Endothelial cell (in vitro differentiated cells): ENCODE data around the gene ARHGAP12. TPM values are rescaled to one million over a fixed set of nuclear protein-coding genes. Genes with fewer than 3 reads are reported as not detected.
"Not testable (repeated sequence)": the region's sequence is repeated elsewhere in the genome, so short reads cannot be mapped to it uniquely, and the experiment has no call there.

Source experiments
- DNase-seq: peaks from one replicate; pipeline ENCODE4 v3.0.0; 2021; ENCODE audit warnings: low spot score
- H3K27ac Mint-ChIP-seq: one replicate; pipeline ENCODE4 v1.8.0; 2021; ENCODE audit warnings: mixed read lengths, inconsistent platforms; ENCODE audit not compliant: unreplicated experiment
- H3K27me3 Mint-ChIP-seq: one replicate; pipeline ENCODE4 v1.8.0; 2021; ENCODE audit warnings: mild to moderate bottlenecking, moderate library complexity, mixed read lengths, inconsistent platforms; ENCODE audit not compliant: unreplicated experiment
- H3K36me3 Mint-ChIP-seq: one replicate; pipeline ENCODE4 v1.8.0; 2021; ENCODE audit warnings: mild to moderate bottlenecking, low read depth, mixed read lengths, inconsistent platforms; ENCODE audit not compliant: unreplicated experiment
- H3K4me1 Mint-ChIP-seq: one replicate; pipeline ENCODE4 v1.8.0; 2021; ENCODE audit warnings: mild to moderate bottlenecking, mixed read lengths, inconsistent platforms; ENCODE audit not compliant: unreplicated experiment
- H3K4me3 Mint-ChIP-seq: one replicate; pipeline ENCODE4 v1.8.0; 2021; ENCODE audit warnings: mild to moderate bottlenecking, mixed read lengths, inconsistent platforms; ENCODE audit not compliant: unreplicated experiment
- H3K9me3 Mint-ChIP-seq: one replicate; pipeline ENCODE4 v1.8.0; 2021; ENCODE audit warnings: mixed read lengths, inconsistent platforms; ENCODE audit not compliant: unreplicated experiment
- CTCF ChIP-seq: fragments of 200-600 bp; sonication (generic); IDR thresholded peaks from one replicate; pipeline ENCODE4 v1.5.0; 2021; ENCODE audit warnings: antibody characterized with exemption; ENCODE audit not compliant: unreplicated experiment
- total RNA-seq: library from RNA; stranded (reverse); fragmentation: NEBNext Ultra II Directional; extraction: Animal tissue kit (Norgen Biotek cat#: 25700); gene quantifications from one replicate; pipeline ENCODE4 v1.2.1, GENCODE V29; 2021; ENCODE audit not compliant: unreplicated experiment

Gene ARHGAP12
- total RNA-seq, 1 donor from 2014 or later = 39.0 TPM

GRCh38 chr10:31974434-31975124 lies 45.9 kb upstream of the ARHGAP12 start:
- Mint-ChIP-seq H3K27ac (peak overlapping the region; percentile 38), H3K4me3 (peak overlapping the region; percentile 48), H3K36me3 (peaks cover 8% of the 10 kb centered on the region), H3K9me3 (no peaks in the 10 kb centered on the region), H3K27me3 (peaks cover 3% of the 10 kb centered on the region), H3K4me1 (peaks cover 29% of the 10 kb centered on the region)
- DNase-seq = no peak
- no peak for TF ChIP-seq CTCF

- no peak for DNase-seq
- Mint-ChIP-seq H3K27ac (no peak overlapping the region), H3K4me3 (no peak overlapping the region), H3K4me1 (peaks cover 23% of the 10 kb centered on the region), H3K27me3 (peaks cover 3% of the 10 kb centered on the region), H3K9me3 (no peaks in the 10 kb centered on the region), H3K36me3 (peaks cover 4% of the 10 kb centered on the region)
- no peak for TF ChIP-seq CTCF
These were observed 43.9 kb upstream of the ARHGAP12 start for GRCh38 chr10:31972519-31973041.

- H3K27ac Mint-ChIP-seq, H3K4me3 Mint-ChIP-seq, H3K27me3 Mint-ChIP-seq, H3K4me1 Mint-ChIP-seq, H3K9me3 Mint-ChIP-seq, DNase-seq, H3K36me3 Mint-ChIP-seq: not testable (repeated sequence)
These were observed 41.2 kb upstream of the ARHGAP12 start for GRCh38 chr10:31969847-31970246.

- peaks cover 3% of the 10 kb centered on the region for H3K27me3 Mint-ChIP-seq
- no peak overlapping the region for H3K4me3 Mint-ChIP-seq
- DNase-seq = no peak
- H3K27ac Mint-ChIP-seq = no peak overlapping the region
- H3K9me3 Mint-ChIP-seq = no peaks in the 10 kb centered on the region
- H3K36me3 Mint-ChIP-seq = no peaks in the 10 kb centered on the region
- no peak for TF ChIP-seq CTCF
- peaks cover 10% of the 10 kb centered on the region for H3K4me1 Mint-ChIP-seq
These were observed 35.0 kb upstream of the ARHGAP12 start for GRCh38 chr10:31963589-31963980.

GRCh38 chr10:31962826-31963588 lies 34.4 kb upstream of the ARHGAP12 start:
- H3K4me3 Mint-ChIP-seq = no peak overlapping the region
- no peak overlapping the region for H3K27ac Mint-ChIP-seq
- H3K4me1 Mint-ChIP-seq = peaks cover 10% of the 10 kb centered on the region
- TF ChIP-seq CTCF = no peak
- no peaks in the 10 kb centered on the region for H3K9me3 Mint-ChIP-seq
- no peak for DNase-seq
- H3K36me3 Mint-ChIP-seq = no peaks in the 10 kb centered on the region
- peaks cover 3% of the 10 kb centered on the region for H3K27me3 Mint-ChIP-seq
